ENCODE data around the gene RIOX2. TPM values are rescaled to one million over a fixed set of nuclear protein-coding genes. Genes with fewer than 3 reads are reported as not detected.

Gene RIOX2
- total RNA-seq, 1 experiment from 2014 or later = 28.4 TPM

GRCh38 chr3:97994328-97994945, 22.2 kb upstream of the RIOX2 start:
- Histone ChIP-seq H3K4me3 (ENCODE audit: low read depth, low read length, poor library complexity, severe bottlenecking) (no peak overlapping the region), H3K36me3 (ENCODE audit: insufficient read depth, low read length, poor library complexity, severe bottlenecking) (no peaks in the 10 kb centered on the region), H3K4me1 (ENCODE audit: insufficient read depth, low read length, poor library complexity, severe bottlenecking) (no peaks in the 10 kb centered on the region), H3K27ac (ENCODE audit: low read depth, low read length, poor library complexity, severe bottlenecking) (no peak overlapping the region), H3K9me3 (ENCODE audit: low read depth, low read length, poor library complexity, severe bottlenecking) (no peaks in the 10 kb centered on the region), H3K27me3 (replicated peaks; ENCODE audit: insufficient read depth, low read depth, low read length, poor library complexity) (no peaks in the 10 kb centered on the region)
- no peak for DNase-seq (ENCODE audit: low spot score)
- intact Hi-C loops (cut with micrococcal nuclease; ENCODE audit: unreplicated experiment) = no loop called here
- ChIA-PET CTCF (no interaction called here), POLR2A (ENCODE audit: low non-redundant PET) (no interaction called here)
- TF ChIP-seq EZH2 (IDR thresholded peaks at IDR 0.05; ENCODE audit: borderline replicate concordance, low read depth, low read length, poor library complexity, severe bottlenecking) (no peak), CTCF (conservative IDR thresholded peaks at IDR 0.05; ENCODE audit: low read depth, low read length) (no peak)
- no TSS peak for BruUV-seq (replicated peaks)

DNA sequence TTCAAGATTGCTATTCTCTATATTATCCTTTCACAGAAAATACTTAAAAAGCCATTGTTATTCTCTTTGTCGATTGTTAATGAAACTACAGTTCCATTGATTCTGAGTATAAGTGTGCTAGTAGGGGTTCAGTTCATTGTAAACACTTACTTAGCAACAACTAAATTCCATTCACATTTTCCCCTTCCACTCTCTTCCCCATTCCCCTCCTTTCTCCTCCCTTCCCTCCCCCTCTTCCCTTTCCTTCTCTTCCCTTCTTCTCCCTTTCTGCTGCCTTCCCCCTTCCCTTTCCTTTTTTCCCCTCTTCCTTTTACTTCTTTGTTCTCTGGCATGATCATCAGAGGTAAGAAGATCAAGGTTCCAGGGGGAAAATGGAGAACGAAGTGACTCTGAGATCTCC, 21.3 kb upstream of the RIOX2 start:
- Histone ChIP-seq H3K9me3 (ENCODE audit: low read depth, low read length, poor library complexity, severe bottlenecking) (no peaks in the 10 kb centered on the region), H3K27ac (ENCODE audit: low read depth, low read length, poor library complexity, severe bottlenecking) (no peak overlapping the region), H3K4me3 (ENCODE audit: low read depth, low read length, poor library complexity, severe bottlenecking) (no peak overlapping the region), H3K4me1 (ENCODE audit: insufficient read depth, low read length, poor library complexity, severe bottlenecking) (no peaks in the 10 kb centered on the region), H3K36me3 (ENCODE audit: insufficient read depth, low read length, poor library complexity, severe bottlenecking) (no peaks in the 10 kb centered on the region), H3K27me3 (replicated peaks; ENCODE audit: insufficient read depth, low read depth, low read length, poor library complexity) (no peaks in the 10 kb centered on the region)
- no peak for DNase-seq (ENCODE audit: low spot score)
- ChIA-PET CTCF (no interaction called here), POLR2A (ENCODE audit: low non-redundant PET) (no interaction called here)
- no TSS peak for BruUV-seq (replicated peaks)
- intact Hi-C loops (cut with micrococcal nuclease; ENCODE audit: unreplicated experiment) = no loop called here
- no peak for TF ChIP-seq EZH2 (IDR thresholded peaks at IDR 0.05; ENCODE audit: borderline replicate concordance, low read depth, low read length, poor library complexity, severe bottlenecking)
- no peak for TF ChIP-seq CTCF (conservative IDR thresholded peaks at IDR 0.05; ENCODE audit: low read depth, low read length)

- no peak for DNase-seq (ENCODE audit: low spot score)
- no peak for TF ChIP-seq CTCF (conservative IDR thresholded peaks at IDR 0.05; ENCODE audit: low read depth, low read length)
- no peak for TF ChIP-seq EZH2 (IDR thresholded peaks at IDR 0.05; ENCODE audit: borderline replicate concordance, low read depth, low read length, poor library complexity, severe bottlenecking)
- H3K4me3 ChIP-seq (ENCODE audit: low read depth, low read length, poor library complexity, severe bottlenecking) = no peak overlapping the region
- intact Hi-C loops (cut with micrococcal nuclease; ENCODE audit: unreplicated experiment) = no loop called here
- no peaks in the 10 kb centered on the region for H3K4me1 ChIP-seq (ENCODE audit: insufficient read depth, low read length, poor library complexity, severe bottlenecking)
- H3K27ac ChIP-seq (ENCODE audit: low read depth, low read length, poor library complexity, severe bottlenecking) = no peak overlapping the region
- no TSS peak for BruUV-seq (replicated peaks)
- ChIA-PET POLR2A (ENCODE audit: low non-redundant PET) (no interaction called here), CTCF (no interaction called here)
- no peaks in the 10 kb centered on the region for H3K36me3 ChIP-seq (ENCODE audit: insufficient read depth, low read length, poor library complexity, severe bottlenecking)
- no peaks in the 10 kb centered on the region for H3K27me3 ChIP-seq (replicated peaks; ENCODE audit: insufficient read depth, low read depth, low read length, poor library complexity)
- H3K9me3 ChIP-seq (ENCODE audit: low read depth, low read length, poor library complexity, severe bottlenecking) = no peaks in the 10 kb centered on the region
Observed at GRCh38 chr3:97992547-97993173, 20.4 kb upstream of the RIOX2 start.

Data from A673 (cell line).